HepG2 (cell line): ENCODE measurements around the gene TPRN. TPM values are rescaled to one million over a fixed set of nuclear protein-coding genes. Genes with fewer than 3 reads are reported as not detected.

ENCODE experiments used
- ATF2 ChIP-seq: sonication (generic); formaldehyde crosslinking; IDR thresholded peaks from 2 replicates; pipeline ENCODE4 v1.4.0; 2020; ENCODE audit warnings: missing genetic modification reagents
- HNF4G ChIP-seq, 2 experiments: sonication (generic) in 1 of 2; formaldehyde crosslinking in 1 of 2; IDR thresholded peaks; 2 replicates each; pipeline versions ENCODE4 v1.4.0 to v1.6.1; 2011 to 2020; ENCODE audit warnings: borderline replicate concordance in 2 of 2, low read depth in 2 of 2, mild to moderate bottlenecking in 2 of 2, low read length in 1 of 2, missing genetic modification reagents in 1 of 2, moderate library complexity in 1 of 2
- KDM5A ChIP-seq: fragments of 200-600 bp; sonication (generic); IDR thresholded peaks from 2 replicates; pipeline ENCODE4 v1.7.0; 2018; ENCODE audit warnings: antibody characterized with exemption, mild to moderate bottlenecking, low read length, borderline replicate concordance
- NBN ChIP-seq: fragments of 450-650 bp; conservative IDR thresholded peaks from 2 replicates; pipeline ENCODE4 v1.6.1; 2017
- NR2F1 ChIP-seq, 2 experiments: fragments of 450-650 bp in 1 of 2; formaldehyde crosslinking in 1 of 2; IDR thresholded peaks; 2 replicates each; pipeline versions ENCODE4 v1.5.0 to v1.6.1; 2016 to 2020; ENCODE audit warnings: mild to moderate bottlenecking in 1 of 2, missing compliant biosample characterization in 1 of 2, missing genetic modification reagents in 1 of 2, moderate library complexity in 1 of 2
- PHB2 ChIP-seq: fragments of 450-650 bp; IDR thresholded peaks from 2 replicates; pipeline ENCODE4 v1.6.1; 2018; ENCODE audit not compliant: partially characterized antibody
- RBM22 ChIP-seq: fragments of 200-400 bp; formaldehyde crosslinking; optimal IDR thresholded peaks from 2 replicates; pipeline ENCODE3; 2017; ENCODE audit warnings: mild to moderate bottlenecking, low read length, moderate library complexity
- SRSF4 ChIP-seq: fragments of 200-400 bp; formaldehyde crosslinking; IDR thresholded peaks from one replicate; pipeline ENCODE4 v1.6.1; 2018; ENCODE audit warnings: mild to moderate bottlenecking, low read depth, low read length, moderate library complexity; ENCODE audit not compliant: poor library complexity, severe bottlenecking
- STAT6 ChIP-seq: sonication (generic); formaldehyde crosslinking; IDR thresholded peaks from 2 replicates; pipeline ENCODE4 v1.4.0; 2020; ENCODE audit warnings: missing genetic modification reagents, mild to moderate bottlenecking, borderline replicate concordance
- TERF1 ChIP-seq: sonication (generic); formaldehyde crosslinking; IDR thresholded peaks from 2 replicates; pipeline ENCODE4 v1.8.0; 2022; ENCODE audit warnings: mild to moderate bottlenecking, missing genetic modification reagents, moderate library complexity
- ZFP41 ChIP-seq: sonication (generic); formaldehyde crosslinking; IDR thresholded peaks from 2 replicates; pipeline ENCODE4 v1.4.0; 2020; ENCODE audit warnings: mild to moderate bottlenecking, missing genetic modification reagents, borderline replicate concordance
- ZNF317 ChIP-seq: sonication (generic); formaldehyde crosslinking; IDR thresholded peaks from 2 replicates; pipeline ENCODE4 v1.5.0; 2020; ENCODE audit warnings: mild to moderate bottlenecking, missing genetic modification reagents
- polyA plus RNA-seq, 8 experiments: library from polyadenylated mRNA; depleted of rRNA in 3 of 8; stranded (reverse) in 7 of 8; unstranded in 1 of 8; fragments of >200 nt; fragmentation: Illumina TruSeq in 4 of 8; extraction: Trizol in 4 of 8; gene quantifications; 2 replicates each; pipeline versions ENCODE4 v1.2.1 to v1.2.3, GENCODE V29; 2011 to 2016; ENCODE audit warnings: low read depth in 4 of 8, missing spikeins in 1 of 8, mixed read lengths in 1 of 8; ENCODE audit not compliant: insufficient read depth in 1 of 8
- total RNA-seq, 5 experiments: library from RNA; depleted of rRNA; stranded (reverse); fragments of >200 nt; fragmentation: Illumina TruSeq; extraction: Trizol; gene quantifications; 2 replicates each; pipeline ENCODE4 v1.2.3, GENCODE V29; 2016; ENCODE audit warnings: low read depth in 1 of 5

TPRN gene
- total and polyA plus RNA-seq, 2 of the 13 experiments (the other 11 are each of a cell fraction or from before 2014, with no cell fraction given) = 10.1 to 19.2 TPM

GRCh38 chr9:137188086-137188489 is 12.5 kb downstream of the TPRN start (continued):
- no peak for TF ChIP-seq PHB2
- no peak for TF ChIP-seq NBN
- TF ChIP-seq ATF2 (CRISPR knock-in tag) = no peak
- no peak for TF ChIP-seq ZFP41 (CRISPR knock-in tag)
- TF ChIP-seq TERF1 (CRISPR knock-in tag) = peak; percentile 32; the same call in 1 of the 2 replicates
- TF ChIP-seq SRSF4 = no peak
- TF ChIP-seq RBM22 = no peak
- TF ChIP-seq KDM5A = peak; percentile 99; the same call in 1 of the 2 replicates
- TF ChIP-seq NR2F1 (CRISPR knock-in tag; IDR thresholded peaks at IDR 0.05) = no peak
- TF ChIP-seq ZNF317 (CRISPR knock-in tag) = 0 out of 2 replicates have a peak, but pooled peaks have one; percentile 1
- TF ChIP-seq STAT6 (CRISPR knock-in tag) = no peak
- no peak for TF ChIP-seq HNF4G (IDR thresholded peaks at IDR 0.05; ENCODE audit: borderline replicate concordance, low read depth, low read length)
- TF ChIP-seq HNF4G (CRISPR knock-in tag; IDR thresholded peaks at IDR 0.05; ENCODE audit: borderline replicate concordance, low read depth) = no peak
